ENCODE data around the gene PHTF1. TPM values are rescaled to one million over a fixed set of nuclear protein-coding genes. Genes with fewer than 3 reads are reported as not detected.
"Not testable (repeated sequence)": the region's sequence is repeated elsewhere in the genome, so short reads cannot be mapped to it uniquely, and the experiment has no call there.

Gene PHTF1
- total RNA-seq, 1 experiment from 2014 or later: 8.4 TPM

DNA sequence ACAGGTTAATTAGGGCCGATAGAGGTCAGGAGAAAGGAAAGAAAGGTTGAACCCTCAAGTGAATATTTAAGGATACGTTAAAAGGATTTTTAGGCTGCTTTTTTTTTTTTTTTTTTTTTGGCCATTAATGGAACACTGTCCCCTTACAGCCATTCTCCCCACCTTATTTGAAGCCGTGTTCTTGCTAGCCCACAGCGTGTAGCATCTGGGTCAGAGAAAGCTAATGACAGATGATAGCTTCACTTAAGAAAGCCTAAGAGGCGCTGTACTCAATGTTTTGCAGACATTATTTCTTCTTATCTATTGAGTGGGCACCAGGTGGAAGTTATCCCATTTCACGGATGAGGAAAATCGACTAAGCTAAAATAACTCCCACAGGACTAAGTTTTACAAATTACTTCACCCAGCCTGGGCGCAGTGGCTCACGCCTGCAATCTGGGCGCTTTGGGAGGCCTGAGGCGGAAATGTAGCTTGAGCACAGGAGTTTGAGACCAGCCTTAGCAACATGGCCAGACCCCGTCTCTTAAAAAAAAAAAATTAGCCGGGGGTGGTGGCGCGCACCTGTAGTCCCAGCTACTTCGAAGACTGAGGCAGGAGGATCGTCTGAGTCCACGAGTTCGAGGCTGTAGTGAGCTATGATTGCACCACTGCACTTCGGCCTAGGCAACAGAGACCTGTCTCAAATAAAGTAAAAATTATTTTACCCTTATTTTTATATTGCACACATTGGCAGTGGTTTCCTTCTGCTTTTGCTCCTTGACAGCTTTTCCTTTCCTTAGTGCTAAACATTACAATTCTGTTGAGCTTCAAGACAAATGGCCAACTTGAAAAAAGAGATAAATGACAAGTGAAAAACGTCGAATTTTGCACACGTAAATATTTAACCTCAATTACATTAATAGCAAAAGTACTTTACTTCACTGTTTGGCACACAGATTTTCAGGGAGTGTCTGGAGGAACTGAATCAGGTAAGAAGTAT lies 1.1 kb upstream of the PHTF1 start:
- Mint-ChIP-seq H3K27ac (ENCODE audit: low read depth, unreplicated experiment) (peak overlapping the region; percentile 73), H3K4me3 (ENCODE audit: unreplicated experiment) (peak overlapping the region; percentile 73), H3K9me3 (ENCODE audit: unreplicated experiment) (no peaks in the 10 kb centered on the region), H3K4me1 (ENCODE audit: insufficient read depth, unreplicated experiment) (peaks cover 11% of the 10 kb centered on the region), H3K36me3 (ENCODE audit: insufficient read depth, unreplicated experiment) (peaks cover 8% of the 10 kb centered on the region), H3K27me3 (ENCODE audit: insufficient read depth, unreplicated experiment) (no peaks in the 10 kb centered on the region)
- DNase-seq (ENCODE audit: unreplicated experiment): no peak
- intact Hi-C loops (cut with micrococcal nuclease): loop anchor here (10.0 kb wide), 1 partner anchor 366 kb away; the partner anchor contains the start of gene MAGI3
- CTCF ChIA-PET: interaction anchor here (0.5 to 1.0 kb wide), 3 partner anchors 23 to 628 kb away, joined by 3 to 4 read pairs (median 3); no protein-coding TSS in a partner anchor
- BruUV-seq (replicated peaks): no TSS peak
- POLR2A ChIA-PET: interaction anchor here (0.6 to 3.2 kb wide), 12 partner anchors 9 to 1116 kb away, joined by 3 to 24 read pairs (median 5); partner anchors contain the start of genes AP4B1, DCLRE1B and RSBN1
- TF ChIP-seq, protein P1, sequence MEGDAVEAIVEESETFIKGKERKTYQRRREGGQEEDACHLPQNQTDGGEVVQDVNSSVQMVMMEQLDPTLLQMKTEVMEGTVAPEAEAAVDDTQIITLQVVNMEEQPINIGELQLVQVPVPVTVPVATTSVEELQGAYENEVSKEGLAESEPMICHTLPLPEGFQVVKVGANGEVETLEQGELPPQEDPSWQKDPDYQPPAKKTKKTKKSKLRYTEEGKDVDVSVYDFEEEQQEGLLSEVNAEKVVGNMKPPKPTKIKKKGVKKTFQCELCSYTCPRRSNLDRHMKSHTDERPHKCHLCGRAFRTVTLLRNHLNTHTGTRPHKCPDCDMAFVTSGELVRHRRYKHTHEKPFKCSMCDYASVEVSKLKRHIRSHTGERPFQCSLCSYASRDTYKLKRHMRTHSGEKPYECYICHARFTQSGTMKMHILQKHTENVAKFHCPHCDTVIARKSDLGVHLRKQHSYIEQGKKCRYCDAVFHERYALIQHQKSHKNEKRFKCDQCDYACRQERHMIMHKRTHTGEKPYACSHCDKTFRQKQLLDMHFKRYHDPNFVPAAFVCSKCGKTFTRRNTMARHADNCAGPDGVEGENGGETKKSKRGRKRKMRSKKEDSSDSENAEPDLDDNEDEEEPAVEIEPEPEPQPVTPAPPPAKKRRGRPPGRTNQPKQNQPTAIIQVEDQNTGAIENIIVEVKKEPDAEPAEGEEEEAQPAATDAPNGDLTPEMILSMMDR (IDR thresholded peaks at IDR 0.05; ENCODE audit: unreplicated experiment): no peak

DNA sequence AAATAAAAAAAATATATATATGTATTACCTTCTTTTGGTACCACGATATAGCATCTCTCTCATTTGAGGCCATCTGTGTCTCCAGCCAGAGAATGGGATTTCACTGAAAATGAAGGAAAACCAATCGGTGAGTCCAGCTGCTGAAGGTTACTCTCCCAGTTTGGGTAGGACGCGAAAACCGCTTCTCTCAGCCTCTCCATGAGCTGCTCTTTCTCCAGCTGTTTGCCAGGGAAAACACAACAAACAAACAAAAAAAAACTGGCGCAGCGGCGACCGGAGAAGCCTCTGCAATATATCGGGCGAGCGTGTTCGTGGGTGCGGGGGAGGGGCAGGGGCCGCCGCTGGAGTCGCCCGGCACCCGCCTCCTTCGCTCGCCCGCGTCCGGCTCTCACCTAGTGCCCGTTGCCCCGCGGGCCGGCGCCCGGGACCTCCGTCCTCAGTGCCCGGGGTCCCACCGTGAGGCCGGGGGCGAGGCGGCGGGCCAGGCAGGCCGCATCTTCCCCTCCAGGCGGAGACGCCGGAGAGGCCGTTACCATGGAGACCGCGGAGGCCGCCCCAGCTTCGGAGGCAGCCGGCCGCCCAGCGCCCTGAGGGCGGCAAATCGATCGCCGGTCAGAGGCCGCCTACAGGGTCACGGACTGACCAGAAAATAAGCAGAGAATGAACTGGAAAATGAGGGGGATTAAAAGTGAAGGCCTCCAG lies 504 bp downstream of the PHTF1 start:
- intact Hi-C loops (cut with micrococcal nuclease): loop anchor here (1.0 to 2.0 kb wide), 3 partner anchors 54 to 618 kb away; partner anchors contain the start of genes AP4B1, DCLRE1B and RSBN1
- Mint-ChIP-seq H3K27ac (ENCODE audit: low read depth, unreplicated experiment) (peak overlapping the region; percentile 73), H3K9me3 (ENCODE audit: unreplicated experiment) (no peaks in the 10 kb centered on the region), H3K4me3 (ENCODE audit: unreplicated experiment) (peak overlapping the region; percentile 73), H3K27me3 (ENCODE audit: insufficient read depth, unreplicated experiment) (no peaks in the 10 kb centered on the region), H3K4me1 (ENCODE audit: insufficient read depth, unreplicated experiment) (peaks cover 13% of the 10 kb centered on the region), H3K36me3 (ENCODE audit: insufficient read depth, unreplicated experiment) (peaks cover 2% of the 10 kb centered on the region)
- ChIA-PET POLR2A (interaction anchor here (0.6 to 3.2 kb wide), 20 partner anchors 11 to 367 kb away, joined by 3 to 24 read pairs (median 4); partner anchors contain the start of genes AP4B1, DCLRE1B, HIPK1 and RSBN1), CTCF (interaction anchor here (0.6 to 1.0 kb wide), 4 partner anchors 11 to 323 kb away, joined by 3 read pairs; no protein-coding TSS in a partner anchor)
- TF ChIP-seq, protein P1 (IDR thresholded peaks at IDR 0.05; ENCODE audit: unreplicated experiment): no peak
- DNase-seq (ENCODE audit: unreplicated experiment): peak; percentile 45
- BruUV-seq (replicated peaks): TSS peak; percentile 16

DNA sequence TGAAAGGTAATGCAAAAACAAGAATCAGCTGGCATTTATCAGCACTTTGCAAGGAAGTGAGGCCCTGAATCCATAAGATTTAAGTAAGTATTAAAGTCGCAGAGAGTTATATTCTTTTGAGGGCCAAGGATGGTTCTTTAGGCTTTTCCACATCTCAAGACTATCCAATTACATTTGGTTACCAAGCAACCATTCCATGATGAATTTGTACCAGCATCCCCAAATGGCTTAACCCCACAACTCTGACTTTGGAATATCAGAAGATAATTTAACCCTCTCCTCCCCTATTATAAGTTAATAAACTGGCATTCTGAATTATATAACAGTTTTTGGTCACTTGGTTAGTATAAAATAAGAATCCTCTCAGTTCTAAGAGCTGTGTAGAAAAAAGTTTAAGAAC lies 2.8 kb downstream of the PHTF1 start:
- Mint-ChIP-seq H3K36me3 (ENCODE audit: insufficient read depth, unreplicated experiment) (no peaks in the 10 kb centered on the region), H3K27me3 (ENCODE audit: insufficient read depth, unreplicated experiment) (no peaks in the 10 kb centered on the region), H3K4me3 (ENCODE audit: unreplicated experiment) (no peak overlapping the region), H3K27ac (ENCODE audit: low read depth, unreplicated experiment) (no peak overlapping the region), H3K9me3 (ENCODE audit: unreplicated experiment) (no peaks in the 10 kb centered on the region), H3K4me1 (ENCODE audit: insufficient read depth, unreplicated experiment) (peaks cover 13% of the 10 kb centered on the region)
- TF ChIP-seq, protein P1 (IDR thresholded peaks at IDR 0.05; ENCODE audit: unreplicated experiment): no peak
- ChIA-PET CTCF (interaction anchor here (0.6 kb wide), 1 partner anchor 144 kb away, joined by 3 read pairs; no protein-coding TSS in a partner anchor), POLR2A (interaction anchor here (0.6 to 1.5 kb wide), 2 partner anchors 9 to 368 kb away, joined by 3 read pairs; no protein-coding TSS in a partner anchor)
- intact Hi-C loops (cut with micrococcal nuclease): no loop called here
- no TSS peak for BruUV-seq (replicated peaks)
- no peak for DNase-seq (ENCODE audit: unreplicated experiment)

DNA sequence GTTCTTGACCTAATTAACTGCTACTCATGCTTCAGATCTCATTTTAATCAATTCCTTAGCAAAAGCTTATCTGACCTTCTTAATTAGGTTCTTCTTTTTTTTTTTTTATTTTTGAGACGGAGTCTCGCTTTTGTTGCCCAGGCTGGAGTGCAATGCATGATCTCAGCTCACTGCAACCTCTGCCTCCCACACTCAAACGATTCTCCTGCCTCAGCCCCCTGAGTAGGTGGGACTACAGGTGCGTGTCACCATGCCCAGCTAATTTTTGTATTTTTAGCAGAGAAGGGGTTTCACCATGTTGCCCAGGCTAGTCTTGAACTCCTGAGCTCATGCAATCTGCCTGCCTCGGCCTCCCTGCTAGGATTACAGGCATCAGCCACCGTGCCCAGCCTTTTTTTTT lies 6.0 kb downstream of the PHTF1 start:
- DNase-seq (ENCODE audit: unreplicated experiment); H3K9me3 Mint-ChIP-seq (ENCODE audit: unreplicated experiment); H3K4me3 Mint-ChIP-seq (ENCODE audit: unreplicated experiment); H3K4me1 Mint-ChIP-seq (ENCODE audit: insufficient read depth, unreplicated experiment); BruUV-seq (replicated peaks); intact Hi-C loops (cut with micrococcal nuclease); H3K27me3 Mint-ChIP-seq (ENCODE audit: insufficient read depth, unreplicated experiment); H3K27ac Mint-ChIP-seq (ENCODE audit: low read depth, unreplicated experiment): not testable (repeated sequence)
- POLR2A ChIA-PET: interaction anchor here (0.7 kb wide), 1 partner anchor 150 kb away, joined by 3 read pairs; no protein-coding TSS in a partner anchor
- peaks cover 11% of the 10 kb centered on the region for H3K36me3 Mint-ChIP-seq (ENCODE audit: insufficient read depth, unreplicated experiment)
- CTCF ChIA-PET: interaction anchor here (0.6 to 1.2 kb wide), 3 partner anchors 13 to 152 kb away, joined by 3 to 4 read pairs (median 3); partner anchors contain the start of gene DCLRE1B
